HL-60 (cell line): ENCODE results near the gene RBMX2.

ENCODE experiments used
- DNase-seq, 2 experiments: peaks; one replicate each; pipeline ENCODE4 v3.0.0-alpha.2; 2010 to 2020; ENCODE audit warnings: low read depth in 1 of 2, low spot score in 1 of 2
- H3K27ac ChIP-seq: fragments of 250-450 bp; sonication (Bioruptor Pico); replicated peaks from 2 replicates; pipeline ENCODE4 v1.5.1; 2020; ENCODE audit warnings: mild to moderate bottlenecking, moderate library complexity
- H3K27me3 ChIP-seq: fragments of 250-450 bp; sonication (Bioruptor Pico); 2 replicates; pipeline ENCODE4 v1.5.1; 2021; ENCODE audit warnings: mild to moderate bottlenecking, moderate library complexity; ENCODE audit not compliant: insufficient read depth, poor library complexity, severe bottlenecking
- H3K4me3 ChIP-seq: replicated peaks from 2 replicates; pipeline ENCODE4 v1.5.1; 2011; ENCODE audit warnings: mild to moderate bottlenecking, control low read depth, low read length; ENCODE audit not compliant: insufficient read depth
- GABPA ChIP-seq: IDR thresholded peaks from 2 replicates; pipeline ENCODE4 v1.6.1; 2012; ENCODE audit warnings: low read depth
- POLR2AphosphoS5 ChIP-seq: IDR thresholded peaks from 2 replicates; pipeline ENCODE4 v1.6.1; 2012; ENCODE audit warnings: low read depth
- SPI1 ChIP-seq: IDR thresholded peaks from 2 replicates; pipeline ENCODE4 v1.6.1; 2012; ENCODE audit warnings: low read depth, mild to moderate bottlenecking, borderline replicate concordance
- TF ChIP-seq, protein P1 (sequence below): IDR thresholded peaks from one replicate; pipeline ENCODE4 v1.5.1; 2011; ENCODE audit warnings: low read length, control low read depth, inconsistent platforms; ENCODE audit not compliant: insufficient read depth
- TF ChIP-seq, protein P2 (sequence below): IDR thresholded peaks from 2 replicates; pipeline ENCODE4 v1.6.1; 2012; ENCODE audit warnings: low read depth; ENCODE audit not compliant: insufficient replicate concordance

The RBMX2 gene

DNA sequence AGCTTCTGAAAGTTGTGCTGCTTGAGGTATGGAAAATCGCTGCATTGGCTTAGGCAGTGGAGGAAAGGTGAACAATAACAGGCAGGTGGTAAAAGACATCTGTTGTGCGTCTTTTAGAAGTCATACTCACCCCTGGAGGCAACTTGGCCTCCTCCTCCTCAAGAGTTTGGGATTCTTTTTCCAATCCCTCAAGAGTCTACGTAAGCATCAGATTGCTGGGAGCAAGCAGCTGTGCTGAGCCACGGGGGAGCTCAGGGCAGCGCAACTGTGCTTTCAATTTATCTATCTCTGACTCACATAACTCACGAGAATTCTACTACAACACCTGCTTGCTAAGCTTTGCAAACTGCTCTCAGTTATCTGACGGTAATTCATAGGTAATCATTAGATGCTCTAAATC, 6.4 kb upstream of the RBMX2 start:
- Histone ChIP-seq H3K27me3 (no peaks in the 10 kb centered on the region), H3K4me3 (no peak overlapping the region), H3K27ac (no peak overlapping the region)
- no peak for TF ChIP-seq SPI1
- no peak for TF ChIP-seq GABPA
- TF ChIP-seq, protein P1, sequence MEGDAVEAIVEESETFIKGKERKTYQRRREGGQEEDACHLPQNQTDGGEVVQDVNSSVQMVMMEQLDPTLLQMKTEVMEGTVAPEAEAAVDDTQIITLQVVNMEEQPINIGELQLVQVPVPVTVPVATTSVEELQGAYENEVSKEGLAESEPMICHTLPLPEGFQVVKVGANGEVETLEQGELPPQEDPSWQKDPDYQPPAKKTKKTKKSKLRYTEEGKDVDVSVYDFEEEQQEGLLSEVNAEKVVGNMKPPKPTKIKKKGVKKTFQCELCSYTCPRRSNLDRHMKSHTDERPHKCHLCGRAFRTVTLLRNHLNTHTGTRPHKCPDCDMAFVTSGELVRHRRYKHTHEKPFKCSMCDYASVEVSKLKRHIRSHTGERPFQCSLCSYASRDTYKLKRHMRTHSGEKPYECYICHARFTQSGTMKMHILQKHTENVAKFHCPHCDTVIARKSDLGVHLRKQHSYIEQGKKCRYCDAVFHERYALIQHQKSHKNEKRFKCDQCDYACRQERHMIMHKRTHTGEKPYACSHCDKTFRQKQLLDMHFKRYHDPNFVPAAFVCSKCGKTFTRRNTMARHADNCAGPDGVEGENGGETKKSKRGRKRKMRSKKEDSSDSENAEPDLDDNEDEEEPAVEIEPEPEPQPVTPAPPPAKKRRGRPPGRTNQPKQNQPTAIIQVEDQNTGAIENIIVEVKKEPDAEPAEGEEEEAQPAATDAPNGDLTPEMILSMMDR = no peak
- no peak for TF ChIP-seq POLR2AphosphoS5
- TF ChIP-seq, protein P2, sequence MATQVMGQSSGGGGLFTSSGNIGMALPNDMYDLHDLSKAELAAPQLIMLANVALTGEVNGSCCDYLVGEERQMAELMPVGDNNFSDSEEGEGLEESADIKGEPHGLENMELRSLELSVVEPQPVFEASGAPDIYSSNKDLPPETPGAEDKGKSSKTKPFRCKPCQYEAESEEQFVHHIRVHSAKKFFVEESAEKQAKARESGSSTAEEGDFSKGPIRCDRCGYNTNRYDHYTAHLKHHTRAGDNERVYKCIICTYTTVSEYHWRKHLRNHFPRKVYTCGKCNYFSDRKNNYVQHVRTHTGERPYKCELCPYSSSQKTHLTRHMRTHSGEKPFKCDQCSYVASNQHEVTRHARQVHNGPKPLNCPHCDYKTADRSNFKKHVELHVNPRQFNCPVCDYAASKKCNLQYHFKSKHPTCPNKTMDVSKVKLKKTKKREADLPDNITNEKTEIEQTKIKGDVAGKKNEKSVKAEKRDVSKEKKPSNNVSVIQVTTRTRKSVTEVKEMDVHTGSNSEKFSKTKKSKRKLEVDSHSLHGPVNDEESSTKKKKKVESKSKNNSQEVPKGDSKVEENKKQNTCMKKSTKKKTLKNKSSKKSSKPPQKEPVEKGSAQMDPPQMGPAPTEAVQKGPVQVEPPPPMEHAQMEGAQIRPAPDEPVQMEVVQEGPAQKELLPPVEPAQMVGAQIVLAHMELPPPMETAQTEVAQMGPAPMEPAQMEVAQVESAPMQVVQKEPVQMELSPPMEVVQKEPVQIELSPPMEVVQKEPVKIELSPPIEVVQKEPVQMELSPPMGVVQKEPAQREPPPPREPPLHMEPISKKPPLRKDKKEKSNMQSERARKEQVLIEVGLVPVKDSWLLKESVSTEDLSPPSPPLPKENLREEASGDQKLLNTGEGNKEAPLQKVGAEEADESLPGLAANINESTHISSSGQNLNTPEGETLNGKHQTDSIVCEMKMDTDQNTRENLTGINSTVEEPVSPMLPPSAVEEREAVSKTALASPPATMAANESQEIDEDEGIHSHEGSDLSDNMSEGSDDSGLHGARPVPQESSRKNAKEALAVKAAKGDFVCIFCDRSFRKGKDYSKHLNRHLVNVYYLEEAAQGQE = no peak
- DNase-seq = no peak

DNA sequence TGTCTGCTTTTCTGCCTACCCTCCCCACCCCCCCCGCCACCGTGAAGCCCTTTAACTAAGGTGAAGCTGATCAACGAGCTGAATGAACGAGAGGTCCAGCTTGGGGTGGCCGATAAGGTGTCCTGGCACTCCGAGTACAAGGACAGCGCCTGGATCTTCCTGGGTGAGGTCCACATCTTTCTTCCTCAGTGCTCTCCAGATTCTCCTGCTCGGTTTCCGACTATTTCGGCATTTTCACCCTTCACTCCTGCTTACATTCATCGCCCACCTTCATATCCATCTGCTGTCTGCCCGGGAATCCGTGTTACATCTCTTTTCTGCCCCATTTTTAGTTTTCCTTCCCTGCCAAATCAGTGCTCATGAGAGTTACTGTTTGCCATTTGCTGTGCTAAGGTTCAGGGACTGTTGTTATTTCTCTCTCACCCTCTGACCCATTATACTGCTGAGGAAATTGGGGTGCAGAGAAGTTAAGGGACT, 459 bp downstream of the RBMX2 start:
- peak overlapping the region; percentile 72 for H3K4me3 ChIP-seq
- H3K27ac ChIP-seq = peak overlapping the region; percentile 78
- TF ChIP-seq, protein P1 = no peak
- TF ChIP-seq SPI1 = no peak
- TF ChIP-seq POLR2AphosphoS5 = no peak
- TF ChIP-seq, protein P2 = no peak
- TF ChIP-seq GABPA = no peak
- H3K27me3 ChIP-seq = no peaks in the 10 kb centered on the region
- no peak for DNase-seq

DNA sequence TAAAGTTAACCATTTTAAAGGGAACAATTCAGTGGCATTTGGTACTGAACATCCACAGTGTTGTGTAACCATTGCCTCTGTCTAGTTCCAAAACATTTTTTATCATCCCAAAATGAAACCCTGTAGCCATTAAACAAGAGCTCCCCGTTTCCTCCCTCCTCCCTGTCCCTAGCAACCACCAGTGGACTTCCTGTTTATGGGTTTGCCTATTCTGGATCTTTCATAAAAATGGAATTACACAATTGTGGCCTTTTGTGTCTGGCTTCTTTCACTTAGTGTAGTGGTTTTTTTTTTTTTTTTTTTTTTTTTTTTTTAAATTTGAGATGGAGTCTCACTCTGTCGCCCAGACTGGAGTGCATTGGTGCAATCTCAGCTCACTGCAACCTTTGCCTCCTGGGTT, 11.6 kb downstream of the RBMX2 start:
- peak; percentile 48 to 68 for DNase-seq
- Histone ChIP-seq H3K27me3 (no peaks in the 10 kb centered on the region), H3K27ac (peak overlapping the region; percentile 48), H3K4me3 (no peak overlapping the region)
- TF ChIP-seq, protein P2 = no peak
- TF ChIP-seq SPI1 = peak; percentile 54; the same call in 1 of the 2 replicates
- no peak for TF ChIP-seq GABPA
